Naive thymus-derived CD4-positive, alpha-beta T cell (primary cell): ENCODE results near the gene ERGIC1. TPM values are rescaled to one million over a fixed set of nuclear protein-coding genes. Genes with fewer than 3 reads are reported as not detected.

ENCODE experiments used
- ATAC-seq: fragments of 150-1000 bp; cut with Tn5 transposase; 2 replicates; pipeline ENCODE4 v1.10.0; 2021; ENCODE audit warnings: mild to moderate bottlenecking, moderate library complexity
- CTCF ChIA-PET: fragments of 350-600 bp; sonication (Branson Sonifier 250); formaldehyde crosslinking; loops from one replicate; lab custom pipeline; 2021; ENCODE audit warnings: antibody characterized with exemption; lab: Charles Lee
- POLR2A ChIA-PET: fragments of 350-600 bp; sonication (Branson Sonifier 250); formaldehyde crosslinking; loops from one replicate; lab custom pipeline; 2021; ENCODE audit warnings: antibody characterized with exemption, inconsistent platforms; lab: Charles Lee
- DNase-seq, 9 donors: peaks; one replicate each; pipeline versions ENCODE4 v3.0.0 to v3.0.0-alpha.2; 2020 to 2022; ENCODE audit warnings: mixed read lengths in 1 of 9
- H3K27ac ChIP-seq: one replicate; pipeline ENCODE4 v1.7.0; 2013; ENCODE audit warnings: mild to moderate bottlenecking, low read depth, low read length, moderate library complexity
- H3K27me3 ChIP-seq, 2 donors: one replicate each; pipeline ENCODE4 v1.7.0; 2013; ENCODE audit warnings: low read length in 2 of 2, mild to moderate bottlenecking in 2 of 2, moderate library complexity in 2 of 2; ENCODE audit not compliant: control insufficient read depth in 2 of 2, insufficient read depth in 2 of 2
- H3K36me3 ChIP-seq, 3 experiments: 1 replicate in 2 of 3; 2 replicates in 1 of 3; pipeline ENCODE4 v1.7.0; 2013; ENCODE audit warnings: low read length in 3 of 3, mild to moderate bottlenecking in 3 of 3, moderate library complexity in 1 of 3; ENCODE audit not compliant: insufficient read depth in 3 of 3, control insufficient read depth in 2 of 3
- H3K4me1 ChIP-seq, 2 donors: one replicate each; pipeline ENCODE4 v1.7.0; 2013; ENCODE audit warnings: low read length in 2 of 2, mild to moderate bottlenecking in 2 of 2, moderate library complexity in 1 of 2; ENCODE audit not compliant: control insufficient read depth in 2 of 2, insufficient read depth in 2 of 2
- H3K4me3 ChIP-seq: 2 replicates; pipeline ENCODE4 v1.7.0; 2013; ENCODE audit warnings: mild to moderate bottlenecking, low read length
- H3K9me3 ChIP-seq, 3 experiments: 1 replicate in 2 of 3; 2 replicates in 1 of 3; pipeline ENCODE4 v1.7.0; 2013; ENCODE audit warnings: low read length in 3 of 3; ENCODE audit not compliant: control insufficient read depth in 2 of 3
- H3K27ac Mint-ChIP-seq, 9 donors: one replicate each; pipeline ENCODE4 v1.8.0; 2020 to 2022; ENCODE audit warnings: mixed read lengths in 9 of 9, mild to moderate bottlenecking in 8 of 9, moderate library complexity in 5 of 9, inconsistent platforms in 2 of 9
- H3K27me3 Mint-ChIP-seq, 5 donors: one replicate each; pipeline ENCODE4 v1.8.0; 2021 to 2022; ENCODE audit warnings: mixed read lengths in 5 of 5, mild to moderate bottlenecking in 1 of 5
- H3K36me3 Mint-ChIP-seq, 5 donors: one replicate each; pipeline ENCODE4 v1.8.0; 2020 to 2022; ENCODE audit warnings: mixed read lengths in 5 of 5, mild to moderate bottlenecking in 3 of 5, inconsistent platforms in 1 of 5
- H3K4me1 Mint-ChIP-seq, 7 donors: one replicate each; pipeline ENCODE4 v1.8.0; 2020 to 2022; ENCODE audit warnings: mixed read lengths in 7 of 7, mild to moderate bottlenecking in 3 of 7, inconsistent platforms in 1 of 7
- H3K4me3 Mint-ChIP-seq, 10 donors: one replicate each; pipeline ENCODE4 v1.8.0; 2020 to 2022; ENCODE audit warnings: mild to moderate bottlenecking in 10 of 10, mixed read lengths in 10 of 10, moderate library complexity in 6 of 10, inconsistent platforms in 2 of 10
- H3K9me3 Mint-ChIP-seq, 11 donors: one replicate each; pipeline ENCODE4 v1.8.0; 2020 to 2022; ENCODE audit warnings: mixed read lengths in 11 of 11, mild to moderate bottlenecking in 4 of 11, inconsistent platforms in 1 of 11, moderate library complexity in 1 of 11
- intact Hi-C, 2 donors: fragments of 100-400 bp; cut with micrococcal nuclease; formaldehyde crosslinking; loops; one replicate each; pipeline ENCODE4 v1.15.1; 2023
- polyA plus RNA-seq, 2 donors: library from polyadenylated mRNA; unstranded; fragments of 300-500 nt; fragmentation: Illumina TruSeq; gene quantifications; one replicate each; pipeline ENCODE4 v1.2.3, GENCODE V29; 2021
- total RNA-seq, 6 experiments: library from RNA in 5 of 6; stranded (reverse) in 5 of 6; gene quantifications; 1 replicate in 5 of 6; 2 replicates in 1 of 6; pipeline ENCODE4 v1.2.3 and lab custom pipeline; 2021 to 2026

ERGIC1 gene
- total and polyA plus RNA-seq, 7 experiments from 2014 or later, result 18.3 to 71.3 (median 50.0) TPM

DNA sequence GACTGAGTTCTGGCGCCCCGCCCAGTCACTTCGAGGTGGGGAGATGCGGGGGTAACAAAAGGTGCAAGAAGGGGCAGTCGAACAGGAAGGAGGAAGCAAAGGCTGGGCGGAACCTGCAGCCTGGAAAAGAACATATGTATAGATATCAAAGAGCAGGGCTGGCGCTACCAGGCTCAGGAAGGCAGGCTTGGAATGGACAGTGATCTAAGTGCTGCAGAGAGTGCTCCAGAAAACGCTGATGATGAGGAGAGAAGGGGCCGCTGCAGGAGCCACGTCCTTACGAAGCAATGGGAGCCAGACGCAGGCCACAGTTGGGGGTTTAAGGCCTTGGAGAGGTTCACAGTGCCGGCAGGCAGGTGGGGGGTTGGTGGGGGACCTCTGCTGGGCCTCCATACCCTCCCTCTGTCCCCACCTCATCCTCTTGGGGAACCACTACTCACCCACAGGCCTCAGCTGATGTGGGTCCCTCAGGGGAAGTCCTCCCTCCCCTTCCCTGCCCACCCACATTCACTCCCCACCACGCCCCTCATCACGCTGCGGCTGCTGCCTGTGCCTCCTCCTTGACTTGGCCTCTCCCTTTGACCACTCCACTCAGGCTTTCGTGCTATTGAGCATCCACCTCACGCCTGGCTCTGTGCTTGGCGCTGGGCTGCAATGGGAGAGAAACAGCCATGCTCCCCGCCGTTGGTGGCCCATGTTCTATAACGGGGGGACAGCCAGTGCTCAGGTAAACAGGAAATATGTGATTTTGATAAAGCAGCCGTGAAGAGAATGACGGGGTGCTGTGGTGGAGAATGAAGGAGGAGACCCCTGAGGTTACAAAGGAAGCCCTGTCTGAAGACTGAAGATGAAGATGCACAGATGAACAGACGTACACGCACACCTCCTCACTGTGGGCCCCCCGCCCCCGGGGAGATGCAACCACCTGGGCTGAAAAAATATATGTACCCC lies 84.6 kb downstream of the ERGIC1 start:
- peak in 3 of 9 donors; percentile 7 to 18 (median 14) for DNase-seq
- Mint-ChIP-seq H3K36me3 (peaks cover 0 to 41% (median 12%) of the 10 kb centered on the region in 5 donors), H3K4me1 (peaks cover 7 to 27% (median 19%) of the 10 kb centered on the region in 7 donors), H3K9me3 (peaks cover 0 to 1% (median 0%) of the 10 kb centered on the region in 11 donors), H3K27ac (peak overlapping the region in 8 of 9 donors; percentile 41 to 92 (median 66)), H3K4me3 (peak overlapping the region in 7 of 10 donors; percentile 0 to 69 (median 29)), H3K27me3 (no peaks in the 10 kb centered on the region)
- Histone ChIP-seq H3K36me3 (peaks cover 0 to 67% (median 6%) of the 10 kb centered on the region in 3 experiments), H3K4me3 (no peak overlapping the region), H3K27ac (no peak overlapping the region), H3K4me1 (peaks cover 0 to 7% of the 10 kb centered on the region in 2 donors), H3K9me3 (no peaks in the 10 kb centered on the region), H3K27me3 (no peaks in the 10 kb centered on the region)
- intact Hi-C loops, result no loop called here
- ChIA-PET CTCF (no interaction called here), POLR2A (no interaction called here)
- peak; percentile 78 for ATAC-seq

DNA sequence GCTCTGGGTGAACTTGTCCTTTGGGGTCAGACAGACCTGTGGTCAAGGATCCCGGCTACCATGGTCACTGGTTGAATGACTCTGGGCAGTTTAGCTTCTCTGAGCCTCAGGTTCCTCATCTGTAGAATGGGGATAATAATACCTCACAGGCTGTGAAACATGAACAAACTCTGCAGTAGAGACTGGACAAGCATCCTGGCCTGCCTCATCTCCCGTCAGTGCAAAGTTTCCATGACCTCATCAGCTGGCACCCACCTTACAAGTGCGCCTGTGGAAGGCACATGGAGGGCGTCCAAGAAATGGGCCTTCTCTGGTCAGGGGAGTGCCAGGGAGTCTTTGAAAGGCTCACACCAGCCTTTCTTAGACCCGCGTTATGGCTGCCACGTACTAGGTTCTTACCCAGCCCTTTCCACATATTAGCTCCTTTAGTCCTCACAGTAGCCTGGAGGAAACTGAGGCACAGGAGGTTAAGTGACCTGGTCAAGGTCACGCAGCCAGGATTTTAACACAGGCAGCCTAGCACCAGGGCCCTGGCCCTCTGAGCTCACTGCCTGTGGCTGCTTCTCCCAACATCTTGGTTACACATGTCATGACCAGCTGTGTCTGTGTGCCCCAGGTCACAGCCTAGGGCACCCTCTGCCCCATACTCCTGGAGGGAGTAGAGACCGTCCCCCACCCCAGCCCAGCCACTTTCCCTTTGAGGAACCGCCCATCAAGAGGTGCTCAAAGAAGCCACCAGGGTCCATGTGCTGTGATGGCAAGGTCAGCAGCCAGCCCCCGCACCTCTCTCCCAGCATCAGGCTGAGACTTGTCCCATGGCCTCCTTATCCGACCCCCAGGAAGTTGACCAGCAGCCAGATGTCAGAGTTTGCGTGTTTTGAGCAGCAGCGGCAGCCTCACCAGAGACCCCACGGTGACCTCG lies 85.7 kb downstream of the ERGIC1 start:
- no peak overlapping the region for H3K27ac ChIP-seq
- H3K27ac Mint-ChIP-seq, result peak overlapping the region in 4 of 9 donors; percentile 33 to 92 (median 64)
- peaks cover 0 to 68% (median 6%) of the 10 kb centered on the region in 3 experiments for H3K36me3 ChIP-seq
- peaks cover 0 to 7% of the 10 kb centered on the region in 2 donors for H3K4me1 ChIP-seq
- H3K4me1 Mint-ChIP-seq, result peaks cover 7 to 27% (median 19%) of the 10 kb centered on the region in 7 donors
- no peak for ATAC-seq
- peaks cover 0 to 1% (median 0%) of the 10 kb centered on the region in 11 donors for H3K9me3 Mint-ChIP-seq
- H3K4me3 ChIP-seq, result no peak overlapping the region
- peaks cover 0 to 42% (median 12%) of the 10 kb centered on the region in 5 donors for H3K36me3 Mint-ChIP-seq
- no peaks in the 10 kb centered on the region for H3K9me3 ChIP-seq
- ChIA-PET CTCF (no interaction called here), POLR2A (interaction anchor here (0.9 kb wide), 1 partner anchor 147 kb away, joined by 3 read pairs; no protein-coding TSS in a partner anchor)
- H3K27me3 ChIP-seq, result no peaks in the 10 kb centered on the region
- no peak overlapping the region for H3K4me3 Mint-ChIP-seq
- no peaks in the 10 kb centered on the region for H3K27me3 Mint-ChIP-seq
- intact Hi-C loops, result no loop called here
- no peak for DNase-seq

DNA sequence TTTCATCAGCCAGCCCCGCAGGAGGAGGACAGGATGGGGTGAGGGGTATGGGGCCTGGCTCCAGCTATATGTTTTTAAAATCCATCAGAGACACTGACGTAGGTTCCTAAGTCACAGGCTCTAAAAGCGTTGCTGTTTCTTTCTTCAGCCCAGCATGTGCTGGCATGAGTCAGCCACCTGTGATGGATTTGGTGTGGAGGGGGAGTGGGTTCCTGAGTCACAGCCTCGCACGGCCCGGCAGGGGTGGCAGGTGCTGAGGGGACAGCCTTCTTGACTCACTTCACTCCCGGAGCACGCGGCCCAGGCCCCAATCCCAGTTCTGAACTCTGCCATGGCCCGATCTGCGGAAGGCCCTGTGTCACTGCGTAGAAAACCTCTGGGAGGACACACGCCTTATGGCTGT lies 86.4 kb downstream of the ERGIC1 start:
- intact Hi-C loops, result no loop called here
- no peaks in the 10 kb centered on the region for H3K9me3 ChIP-seq
- Mint-ChIP-seq H3K4me3 (no peak overlapping the region), H3K4me1 (peaks cover 7 to 27% (median 19%) of the 10 kb centered on the region in 7 donors), H3K27me3 (no peaks in the 10 kb centered on the region), H3K36me3 (peaks cover 0 to 37% (median 14%) of the 10 kb centered on the region in 5 donors), H3K27ac (no peak overlapping the region), H3K9me3 (peaks cover 0 to 1% (median 0%) of the 10 kb centered on the region in 11 donors)
- POLR2A ChIA-PET, result interaction anchor here (0.9 kb wide), 1 partner anchor 148 kb away, joined by 3 read pairs; no protein-coding TSS in a partner anchor
- CTCF ChIA-PET, result no interaction called here
- no peaks in the 10 kb centered on the region for H3K27me3 ChIP-seq
- peaks cover 0 to 7% of the 10 kb centered on the region in 2 donors for H3K4me1 ChIP-seq
- ATAC-seq (no peak), DNase-seq (no peak)
- H3K4me3 ChIP-seq, result no peak overlapping the region
- H3K27ac ChIP-seq, result no peak overlapping the region
- peaks cover 0 to 63% (median 6%) of the 10 kb centered on the region in 3 experiments for H3K36me3 ChIP-seq

- peaks cover 0 to 7% of the 10 kb centered on the region in 2 donors for H3K4me1 ChIP-seq
- H3K36me3 ChIP-seq, result peaks cover 0 to 63% (median 6%) of the 10 kb centered on the region in 3 experiments
- peaks cover 7 to 24% (median 19%) of the 10 kb centered on the region in 7 donors for H3K4me1 Mint-ChIP-seq
- no peaks in the 10 kb centered on the region for H3K27me3 ChIP-seq
- H3K27me3 Mint-ChIP-seq, result no peaks in the 10 kb centered on the region
- H3K4me3 Mint-ChIP-seq, result no peak overlapping the region
- no peaks in the 10 kb centered on the region for H3K9me3 ChIP-seq
- POLR2A ChIA-PET, result no interaction called here
- DNase-seq (no peak), ATAC-seq (no peak)
- H3K36me3 Mint-ChIP-seq, result peaks cover 0 to 34% (median 16%) of the 10 kb centered on the region in 5 donors
- no peak overlapping the region for H3K27ac Mint-ChIP-seq
- peaks cover 0 to 1% (median 0%) of the 10 kb centered on the region in 11 donors for H3K9me3 Mint-ChIP-seq
- CTCF ChIA-PET, result no interaction called here
- intact Hi-C loops, result no loop called here
- H3K4me3 ChIP-seq, result no peak overlapping the region
- no peak overlapping the region for H3K27ac ChIP-seq
Measured at GRCh38 chr5:172920995-172921394, 86.9 kb downstream of the ERGIC1 start.

- no peak overlapping the region for H3K4me3 Mint-ChIP-seq
- peaks cover 7 to 23% (median 19%) of the 10 kb centered on the region in 7 donors for H3K4me1 Mint-ChIP-seq
- CTCF ChIA-PET, result no interaction called here
- DNase-seq (no peak), ATAC-seq (no peak)
- peak overlapping the region in 1 of 9 donors; percentile 55 for H3K27ac Mint-ChIP-seq
- H3K27me3 Mint-ChIP-seq, result no peaks in the 10 kb centered on the region
- no peaks in the 10 kb centered on the region for H3K27me3 ChIP-seq
- H3K9me3 Mint-ChIP-seq, result peaks cover 0 to 1% (median 0%) of the 10 kb centered on the region in 11 donors
- no peak overlapping the region for H3K27ac ChIP-seq
- peaks cover 0 to 69% (median 10%) of the 10 kb centered on the region in 3 experiments for H3K36me3 ChIP-seq
- H3K4me1 ChIP-seq, result peaks cover 0 to 7% of the 10 kb centered on the region in 2 donors
- POLR2A ChIA-PET, result no interaction called here
- peaks cover 0 to 35% (median 15%) of the 10 kb centered on the region in 5 donors for H3K36me3 Mint-ChIP-seq
- no peak overlapping the region for H3K4me3 ChIP-seq
- intact Hi-C loops, result no loop called here
- no peaks in the 10 kb centered on the region for H3K9me3 ChIP-seq
Measured at GRCh38 chr5:172921906-172922305, 87.9 kb downstream of the ERGIC1 start.

- H3K27me3 Mint-ChIP-seq, result no peaks in the 10 kb centered on the region
- intact Hi-C loops, result no loop called here
- no peak for ATAC-seq
- H3K27ac Mint-ChIP-seq, result no peak overlapping the region
- H3K9me3 ChIP-seq, result no peaks in the 10 kb centered on the region
- H3K36me3 Mint-ChIP-seq, result peaks cover 0 to 35% (median 14%) of the 10 kb centered on the region in 5 donors
- POLR2A ChIA-PET, result no interaction called here
- no peak overlapping the region for H3K4me3 Mint-ChIP-seq
- H3K4me1 ChIP-seq, result peaks cover 0 to 7% of the 10 kb centered on the region in 2 donors
- peaks cover 0 to 75% (median 10%) of the 10 kb centered on the region in 3 experiments for H3K36me3 ChIP-seq
- H3K27me3 ChIP-seq, result no peaks in the 10 kb centered on the region
- peaks cover 3 to 7% (median 7%) of the 10 kb centered on the region in 7 donors for H3K4me1 Mint-ChIP-seq
- no peaks in the 10 kb centered on the region for H3K9me3 Mint-ChIP-seq
- no peak overlapping the region for H3K4me3 ChIP-seq
- CTCF ChIA-PET, result no interaction called here
- no peak overlapping the region for H3K27ac ChIP-seq
- no peak for DNase-seq
Measured at GRCh38 chr5:172923539-172923938, 89.5 kb downstream of the ERGIC1 start.
